Uterus (tissue), 4 donors: Measurements from ENCODE around the gene DNAJC11. TPM values are rescaled to one million over a fixed set of nuclear protein-coding genes. Genes with fewer than 3 reads are reported as not detected.

Experiments
- DNase-seq, 2 donors: peaks; one replicate each; pipeline ENCODE4 v3.0.0-alpha.2; 2019 to 2020
- H3K27ac ChIP-seq, 2 donors: fragments of 200-600 bp; sonication (generic); 1 replicate in 1 of 2; 2 replicates in 1 of 2; pipeline ENCODE4 v1.5.1; 2016 to 2018
- H3K27me3 ChIP-seq, 2 donors: fragments of 200-600 bp; sonication (generic); one replicate each; pipeline ENCODE4 v1.5.1; 2018 to 2019; ENCODE audit warnings: control low read depth in 1 of 2
- H3K36me3 ChIP-seq, 2 donors: fragments of 200-600 bp; sonication (generic); one replicate each; pipeline ENCODE4 v1.5.1; 2019; ENCODE audit warnings: control low read depth in 1 of 2
- H3K4me1 ChIP-seq, 2 donors: fragments of 200-600 bp; sonication (generic); one replicate each; pipeline ENCODE4 v1.5.1; 2018 to 2019; ENCODE audit warnings: control low read depth in 1 of 2
- H3K4me3 ChIP-seq, 2 donors: fragments of 200-600 bp; sonication (generic); 1 replicate in 1 of 2; 2 replicates in 1 of 2; pipeline ENCODE4 v1.5.1; 2018 to 2019; ENCODE audit warnings: mild to moderate bottlenecking in 1 of 2
- H3K9me3 ChIP-seq, 2 donors: fragments of 200-600 bp; sonication (generic); one replicate each; pipeline ENCODE4 v1.5.1; 2019; ENCODE audit warnings: control low read depth in 1 of 2
- POLR2A ChIP-seq, 2 donors: fragments of 450-650 bp; IDR thresholded peaks; one replicate each; pipeline ENCODE4 v1.6.1; 2016; ENCODE audit warnings: antibody characterized with exemption in 2 of 2, mild to moderate bottlenecking in 1 of 2, moderate library complexity in 1 of 2
- intact Hi-C: fragments of 100-400 bp; cut with DNase I; formaldehyde crosslinking; loops from one replicate; pipeline ENCODE4 v1.15.1; 2023; ENCODE audit warnings: low total_unique reads
- total RNA-seq, 4 donors: library from RNA; depleted of rRNA in 3 of 4; stranded (reverse); fragments of >200 nt in 3 of 4; gene quantifications; one replicate each; pipeline versions ENCODE4 v1.1.0 to v1.2.4, GENCODE V29; 2014 to 2023
- TF ChIP-seq, protein P1 (sequence below), 4 experiments: fragments of 200-600 bp in 2 of 4; fragments of 450-650 bp in 2 of 4; sonication (generic) in 2 of 4; IDR thresholded peaks; one replicate each; pipeline ENCODE4 v1.5.1; 2016 to 2019; ENCODE audit warnings: antibody characterized with exemption in 4 of 4, mild to moderate bottlenecking in 2 of 4, moderate library complexity in 1 of 4
- donor health status: DM: yes; HTN: yes; CAD: no.

DNAJC11 gene
- total RNA-seq, 4 donors from 2014 or later, result 11.5 to 47.2 (median 22.3) TPM

DNA sequence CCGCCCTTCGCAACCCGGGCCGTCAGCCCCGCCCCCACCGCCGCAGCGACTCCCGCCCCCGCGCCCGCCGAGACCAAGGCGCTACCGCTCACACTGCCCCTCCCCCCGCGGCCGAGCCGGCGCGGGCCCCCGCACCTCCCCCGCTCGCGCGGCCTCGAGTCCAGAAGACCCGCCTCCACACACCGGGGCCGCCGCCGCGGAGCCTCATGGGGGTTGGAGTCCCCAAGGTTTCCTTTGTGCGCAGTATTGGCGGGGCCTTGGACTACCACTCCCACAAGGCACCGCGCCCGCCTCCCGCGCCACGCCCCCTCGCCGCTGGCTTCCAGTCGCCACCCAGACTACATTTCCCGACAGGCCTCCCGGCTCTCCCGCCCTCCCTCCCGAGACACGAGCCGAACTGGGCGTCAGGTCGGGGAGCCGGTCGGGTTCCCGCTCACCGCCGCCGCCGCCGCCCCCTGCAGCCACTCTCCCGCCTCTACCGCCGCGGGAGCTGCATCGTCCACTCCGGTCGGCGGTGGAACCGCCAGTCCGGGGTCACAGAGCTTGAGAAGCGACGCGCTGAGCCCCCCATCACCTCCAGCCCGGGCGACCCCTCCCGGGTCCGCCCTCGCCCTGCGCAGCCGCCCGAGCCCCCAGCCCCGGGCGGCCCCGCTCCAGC is 88.1 kb downstream of the DNAJC11 start, which contains the start of gene PHF13:
TSS of gene PHF13 (plus strand) at position 371 of the 658 bp plus-strand sequence. CDS start 336 bp downstream, outside the sequence.
- Histone ChIP-seq H3K9me3 (no peaks in the 10 kb centered on the region), H3K27me3 (no peaks in the 10 kb centered on the region), H3K4me1 (no peaks in the 10 kb centered on the region), H3K27ac (peak within 1 kb of the TSS; percentile 94 to 96), H3K36me3 (no peaks in the 10 kb centered on the region), H3K4me3 (peak within 1 kb of the TSS; percentile 70 to 89)
- peak; percentile 99 to 100 for DNase-seq
- intact Hi-C loops, result no loop called here
- TF ChIP-seq POLR2A (IDR thresholded peaks at IDR 0.05), result peak; percentile 64 to 69
- TF ChIP-seq, protein P1, sequence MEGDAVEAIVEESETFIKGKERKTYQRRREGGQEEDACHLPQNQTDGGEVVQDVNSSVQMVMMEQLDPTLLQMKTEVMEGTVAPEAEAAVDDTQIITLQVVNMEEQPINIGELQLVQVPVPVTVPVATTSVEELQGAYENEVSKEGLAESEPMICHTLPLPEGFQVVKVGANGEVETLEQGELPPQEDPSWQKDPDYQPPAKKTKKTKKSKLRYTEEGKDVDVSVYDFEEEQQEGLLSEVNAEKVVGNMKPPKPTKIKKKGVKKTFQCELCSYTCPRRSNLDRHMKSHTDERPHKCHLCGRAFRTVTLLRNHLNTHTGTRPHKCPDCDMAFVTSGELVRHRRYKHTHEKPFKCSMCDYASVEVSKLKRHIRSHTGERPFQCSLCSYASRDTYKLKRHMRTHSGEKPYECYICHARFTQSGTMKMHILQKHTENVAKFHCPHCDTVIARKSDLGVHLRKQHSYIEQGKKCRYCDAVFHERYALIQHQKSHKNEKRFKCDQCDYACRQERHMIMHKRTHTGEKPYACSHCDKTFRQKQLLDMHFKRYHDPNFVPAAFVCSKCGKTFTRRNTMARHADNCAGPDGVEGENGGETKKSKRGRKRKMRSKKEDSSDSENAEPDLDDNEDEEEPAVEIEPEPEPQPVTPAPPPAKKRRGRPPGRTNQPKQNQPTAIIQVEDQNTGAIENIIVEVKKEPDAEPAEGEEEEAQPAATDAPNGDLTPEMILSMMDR (IDR thresholded peaks at IDR 0.05), result no peak

DNA sequence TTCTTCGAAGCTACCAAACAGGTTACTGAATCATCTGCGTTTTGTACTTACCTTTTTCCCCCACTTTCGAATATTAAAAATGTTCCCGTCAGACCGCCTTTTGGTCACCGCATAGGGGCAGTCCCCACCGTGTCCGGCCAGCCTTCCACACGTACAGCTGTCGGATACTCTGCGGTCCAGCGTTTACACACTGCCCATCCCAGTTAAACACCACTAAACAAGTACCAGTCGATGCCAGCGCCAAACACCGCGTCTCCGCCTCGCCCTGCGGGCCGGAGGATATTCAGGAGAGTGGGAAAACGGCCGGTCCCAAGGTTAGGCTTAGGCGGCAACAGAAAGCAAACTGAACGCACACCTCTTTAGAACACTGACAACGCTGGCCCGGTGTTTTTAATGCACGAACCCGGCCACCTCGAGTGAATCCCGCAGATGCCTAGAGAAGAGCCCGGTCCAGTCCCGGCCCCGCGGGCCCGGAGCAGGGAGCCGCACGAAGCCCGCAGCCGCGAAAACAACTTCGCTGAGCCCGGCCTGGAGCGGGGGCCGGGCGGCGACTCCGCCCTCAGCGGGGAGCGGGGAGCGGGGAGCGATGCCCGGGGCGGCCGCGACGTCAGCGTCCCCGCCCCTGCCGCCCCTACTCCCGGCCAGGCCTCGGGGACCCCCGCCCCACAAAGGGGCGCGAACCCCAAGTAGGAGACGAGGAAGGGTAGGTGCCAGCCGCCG is 88.8 kb downstream of the DNAJC11 start:
- Histone ChIP-seq H3K4me3 (peak overlapping the region; percentile 70 to 77), H3K27ac (peak overlapping the region; percentile 94), H3K27me3 (no peaks in the 10 kb centered on the region), H3K36me3 (no peaks in the 10 kb centered on the region), H3K4me1 (no peaks in the 10 kb centered on the region), H3K9me3 (no peaks in the 10 kb centered on the region)
- intact Hi-C loops, result no loop called here
- DNase-seq, result no peak
- TF ChIP-seq, protein P1 (IDR thresholded peaks at IDR 0.05), result no peak
- TF ChIP-seq POLR2A (IDR thresholded peaks at IDR 0.05), result peak; percentile 20 to 36

DNA sequence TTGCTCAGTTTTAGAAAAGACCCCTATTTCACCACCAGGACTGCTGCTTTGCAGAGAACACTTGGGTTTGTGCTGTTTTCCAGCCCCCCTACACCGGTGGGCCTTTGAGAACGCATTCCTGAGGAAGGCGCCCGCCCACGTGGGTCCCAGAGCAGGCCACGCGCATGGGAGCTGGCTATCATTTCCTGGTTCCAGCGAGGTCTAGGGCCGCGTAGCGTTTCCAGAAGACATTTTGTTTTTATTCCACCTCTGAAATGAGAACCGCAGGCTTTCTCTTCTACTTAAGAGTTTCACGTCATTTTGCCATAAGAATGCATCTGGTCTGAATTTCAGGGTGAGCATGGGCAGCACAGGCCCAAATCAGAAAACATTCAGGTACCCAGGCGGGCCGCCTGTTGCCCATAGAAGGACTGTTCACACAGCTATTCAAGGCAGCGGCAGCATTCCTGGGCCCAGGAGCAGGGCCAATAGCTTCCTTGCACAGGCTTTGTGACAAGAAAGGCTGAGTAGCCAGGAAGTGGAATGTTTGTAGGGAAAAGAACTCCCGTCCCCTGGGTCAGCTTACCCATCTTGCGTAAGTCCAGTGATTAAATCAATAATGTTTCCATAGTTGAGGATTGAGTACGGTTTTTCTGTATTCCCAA is 97.6 kb downstream of the DNAJC11 start:
- peak in 1 of 2 donors; percentile 43 for TF ChIP-seq POLR2A (IDR thresholded peaks at IDR 0.05)
- TF ChIP-seq, protein P1 (IDR thresholded peaks at IDR 0.05), result no peak
- peaks cover 3 to 8% of the 10 kb centered on the region in 2 donors for H3K4me1 ChIP-seq
- H3K27me3 ChIP-seq, result no peaks in the 10 kb centered on the region
- peak overlapping the region; percentile 99 to 100 for H3K27ac ChIP-seq
- intact Hi-C loops, result no loop called here
- H3K9me3 ChIP-seq, result no peaks in the 10 kb centered on the region
- H3K36me3 ChIP-seq, result no peaks in the 10 kb centered on the region
- DNase-seq, result peak; percentile 80 to 81
- peak overlapping the region; percentile 74 to 95 for H3K4me3 ChIP-seq

DNA sequence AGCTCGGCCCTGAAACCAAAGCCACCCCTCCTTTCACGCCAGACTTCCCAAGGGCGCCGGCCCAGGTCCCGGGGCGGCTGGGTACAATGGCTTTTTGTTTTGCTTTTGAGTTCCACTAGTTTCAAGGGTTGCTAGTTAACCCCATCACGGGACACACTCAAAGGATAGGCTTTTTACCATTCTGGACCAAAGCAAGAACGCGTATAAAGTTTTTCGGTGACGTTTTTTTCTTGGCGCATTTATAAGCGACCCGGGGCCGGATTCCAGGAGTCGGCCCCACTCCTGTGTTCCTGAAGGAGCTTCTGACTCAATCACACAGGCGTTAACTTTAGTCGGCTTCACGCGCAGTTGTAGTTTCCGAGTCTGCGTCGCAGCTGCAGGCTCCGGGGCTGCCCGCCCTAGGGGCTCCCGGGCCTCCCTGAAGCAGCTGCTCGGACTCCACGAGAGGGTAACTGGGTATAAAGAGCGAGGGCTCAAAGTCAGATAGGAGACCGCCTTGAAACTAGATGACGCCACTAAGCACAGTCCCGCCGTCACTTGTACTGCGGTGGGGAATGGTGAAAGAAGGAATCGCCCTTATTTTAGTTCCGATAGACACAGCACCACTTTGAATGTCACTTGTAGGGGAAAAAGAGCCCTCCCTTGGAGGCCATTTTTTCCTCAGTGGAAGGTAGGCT is 98.2 kb downstream of the DNAJC11 start:
- intact Hi-C loops, result no loop called here
- DNase-seq, result peak; percentile 71 to 75
- TF ChIP-seq, protein P1 (IDR thresholded peaks at IDR 0.05), result peak in 3 of 4 experiments; percentile 4 to 18 (median 12)
- TF ChIP-seq POLR2A (IDR thresholded peaks at IDR 0.05), result no peak

More for the DNA sequence above, 98.2 kb downstream of the DNAJC11 start:
- H3K4me3 ChIP-seq, result peak overlapping the region; percentile 74 to 95
- no peaks in the 10 kb centered on the region for H3K36me3 ChIP-seq
- H3K4me1 ChIP-seq, result peaks cover 3 to 12% of the 10 kb centered on the region in 2 donors
- H3K27ac ChIP-seq, result peak overlapping the region; percentile 99 to 100
- H3K27me3 ChIP-seq, result no peaks in the 10 kb centered on the region
- H3K9me3 ChIP-seq, result no peaks in the 10 kb centered on the region
